ENCODE measurements around the gene PCNX1. TPM values are rescaled to one million over a fixed set of nuclear protein-coding genes. Genes with fewer than 3 reads are reported as not detected.

PCNX1 gene
- polyA plus RNA-seq, 1 experiment = 33.2 TPM

DNA sequence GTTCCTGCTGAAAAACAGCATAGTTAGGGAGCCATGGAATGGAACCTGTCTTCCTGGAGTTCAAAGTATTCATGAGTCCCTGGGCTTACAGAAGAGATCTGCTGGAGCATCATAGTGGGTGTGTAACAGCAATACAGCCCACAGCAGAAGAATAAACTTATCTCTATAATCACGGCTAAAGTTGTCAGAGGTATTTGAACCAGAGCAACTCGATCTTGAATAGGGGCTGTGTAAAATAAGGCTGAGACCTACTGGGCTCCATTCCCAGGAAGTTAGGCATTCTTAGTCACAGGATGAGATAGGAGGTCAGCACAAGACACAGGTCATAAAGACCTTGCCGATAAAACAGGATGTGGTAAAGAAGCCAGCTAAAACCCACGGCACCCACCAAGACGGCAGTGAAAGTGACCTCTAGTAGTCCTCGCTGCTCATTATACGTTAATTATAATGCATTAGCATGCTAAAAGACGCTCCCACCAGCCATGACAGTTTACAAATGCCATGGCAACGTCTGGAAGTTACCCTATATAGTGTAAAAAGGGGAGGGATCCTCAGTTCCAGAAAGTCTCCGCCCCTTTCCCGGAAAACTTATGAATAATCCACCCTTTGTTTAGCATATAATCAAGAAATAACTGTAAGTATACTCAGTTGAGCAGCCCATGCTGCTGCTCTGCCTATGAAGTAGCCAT lies 223.4 kb downstream of the PCNX1 start:
- TF ChIP-seq, protein P1, sequence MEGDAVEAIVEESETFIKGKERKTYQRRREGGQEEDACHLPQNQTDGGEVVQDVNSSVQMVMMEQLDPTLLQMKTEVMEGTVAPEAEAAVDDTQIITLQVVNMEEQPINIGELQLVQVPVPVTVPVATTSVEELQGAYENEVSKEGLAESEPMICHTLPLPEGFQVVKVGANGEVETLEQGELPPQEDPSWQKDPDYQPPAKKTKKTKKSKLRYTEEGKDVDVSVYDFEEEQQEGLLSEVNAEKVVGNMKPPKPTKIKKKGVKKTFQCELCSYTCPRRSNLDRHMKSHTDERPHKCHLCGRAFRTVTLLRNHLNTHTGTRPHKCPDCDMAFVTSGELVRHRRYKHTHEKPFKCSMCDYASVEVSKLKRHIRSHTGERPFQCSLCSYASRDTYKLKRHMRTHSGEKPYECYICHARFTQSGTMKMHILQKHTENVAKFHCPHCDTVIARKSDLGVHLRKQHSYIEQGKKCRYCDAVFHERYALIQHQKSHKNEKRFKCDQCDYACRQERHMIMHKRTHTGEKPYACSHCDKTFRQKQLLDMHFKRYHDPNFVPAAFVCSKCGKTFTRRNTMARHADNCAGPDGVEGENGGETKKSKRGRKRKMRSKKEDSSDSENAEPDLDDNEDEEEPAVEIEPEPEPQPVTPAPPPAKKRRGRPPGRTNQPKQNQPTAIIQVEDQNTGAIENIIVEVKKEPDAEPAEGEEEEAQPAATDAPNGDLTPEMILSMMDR (IDR thresholded peaks at IDR 0.05; ENCODE audit: insufficient read depth, low read depth, low read length) = no peak
- DNase-seq (ENCODE audit: low read depth) = no peak
- Histone ChIP-seq H3K27me3 (ENCODE audit: control insufficient read depth, insufficient read depth, low read length) (no peaks in the 10 kb centered on the region), H3K36me3 (ENCODE audit: control insufficient read depth, insufficient read depth, low read length) (no peaks in the 10 kb centered on the region), H3K4me3 (ENCODE audit: low read depth, low read length) (no peak overlapping the region)
- ChIA-PET CTCF (interaction anchor here (0.7 kb wide), 1 partner anchor 8 kb away, joined by 3 read pairs; no protein-coding TSS in a partner anchor), POLR2A (no interaction called here)

DNA sequence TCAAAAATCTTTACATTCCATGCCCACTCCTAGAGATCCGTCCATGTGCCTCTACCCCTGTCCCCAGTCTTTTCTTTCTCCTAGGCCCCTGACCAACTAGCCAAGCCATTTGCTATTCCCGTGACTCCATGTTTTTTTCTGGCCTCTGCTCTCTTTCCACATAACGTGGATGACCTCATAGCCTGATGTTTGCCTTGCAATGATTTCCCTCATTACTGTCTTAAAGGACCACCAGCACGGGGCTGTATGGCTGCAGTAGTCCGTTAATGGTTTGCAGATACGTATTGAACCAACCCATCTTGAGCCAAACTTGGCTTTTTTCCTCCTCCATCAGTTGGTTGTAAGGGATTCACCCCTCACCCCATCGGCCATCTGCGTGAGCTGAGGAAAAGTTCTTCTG lies 226.0 kb downstream of the PCNX1 start:
- TF ChIP-seq, protein P1 (IDR thresholded peaks at IDR 0.05; ENCODE audit: insufficient read depth, low read depth, low read length) = no peak
- Histone ChIP-seq H3K36me3 (ENCODE audit: control insufficient read depth, insufficient read depth, low read length) (no peaks in the 10 kb centered on the region), H3K27me3 (ENCODE audit: control insufficient read depth, insufficient read depth, low read length) (no peaks in the 10 kb centered on the region), H3K4me3 (ENCODE audit: low read depth, low read length) (no peak overlapping the region)
- ChIA-PET POLR2A (no interaction called here), CTCF (interaction anchor here (1.3 to 11.3 kb wide), 4 partner anchors 8 to 620 kb away, joined by 3 to 96 read pairs (median 5); no protein-coding TSS in a partner anchor)
- no peak for DNase-seq (ENCODE audit: low read depth)

DNA sequence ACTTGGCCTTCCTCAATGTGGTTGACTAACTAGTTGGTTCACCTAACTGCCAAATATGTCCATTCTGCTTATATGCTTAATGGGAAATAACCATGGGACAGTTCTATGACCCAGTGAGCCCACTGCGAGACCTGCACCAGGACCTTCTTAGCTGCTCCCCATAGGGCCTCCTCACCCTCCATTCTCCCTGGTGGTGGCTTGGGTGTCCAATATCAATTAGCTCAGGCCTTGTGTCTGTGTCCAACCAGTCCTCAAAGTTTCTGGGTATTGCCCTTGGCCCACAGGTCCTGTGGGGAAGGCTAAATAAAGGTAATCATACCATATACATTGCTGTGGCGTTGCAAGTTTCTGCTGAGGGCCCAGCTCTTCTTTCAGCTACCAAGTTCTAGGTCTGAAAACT lies 228.2 kb downstream of the PCNX1 start:
- TF ChIP-seq, protein P1 (IDR thresholded peaks at IDR 0.05; ENCODE audit: insufficient read depth, low read depth, low read length) = no peak
- CTCF ChIA-PET = interaction anchor here (1.1 to 11.3 kb wide), 3 partner anchors 314 to 617 kb away, joined by 3 to 96 read pairs (median 5); no protein-coding TSS in a partner anchor
- POLR2A ChIA-PET = no interaction called here
- H3K27me3 ChIP-seq (ENCODE audit: control insufficient read depth, insufficient read depth, low read length) = no peaks in the 10 kb centered on the region
- no peak for DNase-seq (ENCODE audit: low read depth)
- no peak overlapping the region for H3K4me3 ChIP-seq (ENCODE audit: low read depth, low read length)
- H3K36me3 ChIP-seq (ENCODE audit: control insufficient read depth, insufficient read depth, low read length) = no peaks in the 10 kb centered on the region

DNA sequence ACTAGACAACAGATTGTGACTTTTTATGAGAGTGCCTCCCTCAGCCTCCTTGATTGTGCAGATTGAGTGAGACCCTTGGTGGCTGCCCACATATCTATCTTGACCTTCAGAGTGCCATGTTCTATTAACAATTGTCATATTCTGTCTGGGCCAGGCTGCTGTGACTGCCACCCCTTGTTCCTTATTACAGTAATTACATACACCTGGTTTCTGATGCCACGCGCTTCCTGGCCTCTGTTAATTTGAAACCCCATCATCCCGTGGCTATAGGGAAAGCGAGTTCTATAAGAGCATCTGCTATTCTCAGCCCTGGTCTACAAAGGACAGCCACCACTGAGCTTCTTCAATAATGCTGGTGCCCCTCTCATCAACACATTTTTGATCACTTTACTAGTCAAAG lies 228.7 kb downstream of the PCNX1 start:
- TF ChIP-seq, protein P1 (IDR thresholded peaks at IDR 0.05; ENCODE audit: insufficient read depth, low read depth, low read length) = no peak
- POLR2A ChIA-PET = no interaction called here
- Histone ChIP-seq H3K36me3 (ENCODE audit: control insufficient read depth, insufficient read depth, low read length) (no peaks in the 10 kb centered on the region), H3K4me3 (ENCODE audit: low read depth, low read length) (no peak overlapping the region), H3K27me3 (ENCODE audit: control insufficient read depth, insufficient read depth, low read length) (no peaks in the 10 kb centered on the region)
- CTCF ChIA-PET = interaction anchor here (1.1 to 11.3 kb wide), 3 partner anchors 313 to 617 kb away, joined by 3 to 96 read pairs (median 5); no protein-coding TSS in a partner anchor
- DNase-seq (ENCODE audit: low read depth) = no peak

DNA sequence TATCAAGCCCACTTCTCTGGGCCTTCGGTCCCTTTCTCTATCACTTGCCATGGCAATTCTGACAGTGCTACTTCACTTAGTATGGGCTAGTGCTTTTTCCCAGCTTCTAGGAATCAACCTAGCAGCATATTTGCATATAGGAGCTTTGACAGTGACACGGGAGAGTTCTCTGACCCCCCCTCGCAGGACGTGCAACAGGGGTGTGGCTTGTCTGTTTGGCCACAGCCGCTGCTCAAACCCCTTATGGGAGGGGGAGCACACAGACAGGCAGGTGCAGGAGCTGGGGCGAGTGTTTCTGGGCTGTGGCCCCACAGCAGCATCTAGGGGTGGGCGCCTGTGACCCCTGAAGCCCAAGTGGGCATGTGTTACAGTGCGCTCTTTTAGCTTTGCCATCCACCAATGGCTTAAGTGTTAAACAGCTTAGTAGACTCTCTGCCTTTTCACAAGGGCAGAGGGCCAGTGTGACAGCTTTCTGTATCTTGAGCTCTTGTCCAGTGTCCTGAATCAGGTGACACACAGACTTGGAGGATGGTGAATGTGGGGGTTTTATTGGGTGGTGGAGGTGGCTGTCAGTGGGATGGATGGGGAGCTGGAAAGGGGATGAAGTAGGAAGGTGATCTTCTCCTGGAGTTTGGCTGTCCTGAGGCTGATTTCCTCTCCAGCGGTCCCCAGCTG lies 229.3 kb downstream of the PCNX1 start:
- TF ChIP-seq, protein P1 (IDR thresholded peaks at IDR 0.05; ENCODE audit: insufficient read depth, low read depth, low read length) = no peak
- Histone ChIP-seq H3K4me3 (ENCODE audit: low read depth, low read length) (no peak overlapping the region), H3K36me3 (ENCODE audit: control insufficient read depth, insufficient read depth, low read length) (no peaks in the 10 kb centered on the region), H3K27me3 (ENCODE audit: control insufficient read depth, insufficient read depth, low read length) (no peaks in the 10 kb centered on the region)
- ChIA-PET POLR2A (no interaction called here), CTCF (interaction anchor here (1.0 to 11.3 kb wide), 6 partner anchors 185 to 616 kb away, joined by 3 to 96 read pairs (median 6); no protein-coding TSS in a partner anchor)
- no peak for DNase-seq (ENCODE audit: low read depth)
